ENCODE results near the gene ZNF543. TPM values are rescaled to one million over a fixed set of nuclear protein-coding genes. Genes with fewer than 3 reads are reported as not detected.
"Not testable (repeated sequence)": the region's sequence is repeated elsewhere in the genome, so short reads cannot be mapped to it uniquely, and the experiment has no call there.

The ZNF543 gene
- total RNA-seq (10 to 100 TPM in 1 of 2 experiments, 1 to 10 TPM in 1; 9.4 to 10.7 TPM), polyA plus RNA-seq (1 to 10 TPM; 1.9 to 6.2 TPM)

DNA sequence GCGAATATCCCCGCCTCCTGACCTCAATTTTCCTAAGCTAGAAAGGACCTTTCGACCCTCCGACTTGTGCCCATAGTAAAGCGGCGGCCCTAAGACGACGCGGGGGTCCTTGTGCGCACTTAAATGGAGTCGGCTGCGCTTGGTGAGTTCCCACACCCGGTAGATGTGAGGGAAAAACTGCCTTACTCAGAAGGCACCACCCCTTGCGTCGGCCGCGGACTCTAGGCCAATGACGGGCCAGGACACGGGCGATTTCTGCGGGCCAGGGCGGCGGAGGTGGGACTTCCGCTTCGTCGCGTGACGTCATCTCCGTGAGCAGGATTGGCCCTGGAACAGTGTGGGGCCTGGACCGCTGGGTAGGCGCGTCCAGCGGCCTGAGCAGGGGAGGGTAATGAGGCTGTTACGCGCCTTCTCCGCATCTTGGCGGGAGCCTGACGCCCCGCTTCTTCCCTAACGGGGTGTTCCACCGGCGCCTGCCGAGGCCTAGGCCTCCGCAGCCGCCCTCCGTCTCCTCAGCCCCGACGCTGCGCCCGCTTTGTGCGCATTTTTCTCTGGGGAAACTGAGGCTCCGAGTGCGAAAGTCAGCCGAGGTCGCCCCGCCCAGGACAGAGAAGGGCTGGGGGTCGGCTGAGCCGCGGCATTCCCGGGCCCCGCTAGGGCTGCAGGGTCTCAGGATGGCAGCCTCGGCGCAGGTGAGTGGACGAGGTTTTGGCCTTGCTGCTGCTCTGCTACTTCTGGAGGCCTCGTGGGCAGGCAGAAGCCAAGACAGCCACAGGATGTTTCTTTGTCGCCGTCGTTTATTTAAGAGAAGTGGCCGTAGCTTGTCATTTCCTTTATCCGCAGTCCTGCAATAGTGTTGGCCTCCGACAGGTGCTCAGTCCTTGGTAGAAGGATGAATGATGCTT lies at the start of gene ZNF543:
TSS of gene ZNF543 (plus strand) at position 293 of the 905 bp plus-strand sequence. CDS start at position 675, 382 bp downstream.
- H3K27ac ChIP-seq (ENCODE audit: low read depth, low read length) = peak within 1 kb of the TSS; percentile 84
- H3K4me3 Mint-ChIP-seq = peak within 1 kb of the TSS; percentile 90 to 97 (median 94)
- peaks cover 18 to 34% (median 27%) of the 10 kb centered on the region in 4 donors for H3K4me1 Mint-ChIP-seq
- ChIA-PET POLR2A (ENCODE audit: partially characterized antibody) (interaction anchor here (0.6 to 1.1 kb wide), 4 partner anchors 10 to 69 kb away, joined by 3 read pairs; partner anchors contain the start of genes ZNF304, ZNF460 and ZNF548), CTCF (ENCODE audit: partially characterized antibody) (interaction anchor here (0.7 kb wide), 1 partner anchor 863 kb away, joined by 3 read pairs; no protein-coding TSS in a partner anchor)
- peaks cover 33 to 39% of the 10 kb centered on the region in 2 donors for H3K36me3 Mint-ChIP-seq
- peaks cover 29% of the 10 kb centered on the region for H3K4me1 ChIP-seq (ENCODE audit: insufficient read depth, low read length)
- H3K36me3 ChIP-seq (ENCODE audit: insufficient read depth, low read length) = peaks cover 19% of the 10 kb centered on the region
- H3K9me3 ChIP-seq (ENCODE audit: control insufficient read depth in 1 of 2, low read length in 2 of 2) = peaks cover 0 to 6% of the 10 kb centered on the region in 2 donors
- intact Hi-C loops (cut with micrococcal nuclease) = loop anchor here (1.0 kb wide), 3 partner anchors 40 to 207 kb away; partner anchors contain the start of genes TRAPPC2B, ZNF460, ZNF547 and ZNF549
- peaks cover 14 to 19% of the 10 kb centered on the region in 2 donors for H3K27me3 Mint-ChIP-seq
- H3K27ac Mint-ChIP-seq = peak within 1 kb of the TSS; percentile 90 to 99 (median 97)
- peaks cover 8% of the 10 kb centered on the region for H3K27me3 ChIP-seq (ENCODE audit: insufficient read depth, low read length)
- H3K9me3 Mint-ChIP-seq = peaks cover 2 to 68% (median 33%) of the 10 kb centered on the region in 8 donors
- peak; percentile 86 to 91 (median 89) for DNase-seq
- peak within 1 kb of the TSS; percentile 81 to 90 for H3K4me3 ChIP-seq (ENCODE audit: low read length in 2 of 2)

DNA sequence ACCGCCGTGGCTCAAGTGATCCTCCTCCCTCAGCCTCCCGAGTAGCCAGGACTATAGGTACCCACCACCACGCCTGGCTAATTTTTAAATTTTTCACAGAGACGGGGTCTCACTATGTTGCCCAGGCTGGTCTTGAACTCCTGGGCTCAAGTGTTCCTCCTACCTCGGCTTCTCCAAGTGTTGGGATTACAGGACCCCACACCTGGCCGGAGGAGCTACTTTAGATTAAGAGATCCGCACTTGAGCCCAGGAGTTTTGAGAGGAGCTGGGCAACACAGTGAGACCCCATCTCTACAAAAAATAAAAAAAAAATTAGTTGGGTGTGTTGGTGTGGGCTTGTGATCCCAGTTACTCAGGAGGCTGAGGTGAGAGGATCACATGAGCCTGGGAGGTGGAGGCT lies 49.0 kb upstream of the ZNF543 start:
- Histone ChIP-seq H3K4me1 (ENCODE audit: insufficient read depth, low read length) (no peaks in the 10 kb centered on the region), H3K27me3 (ENCODE audit: insufficient read depth, low read length) (no peaks in the 10 kb centered on the region), H3K4me3 (ENCODE audit: low read length in 2 of 2) (no peak overlapping the region), H3K36me3 (ENCODE audit: insufficient read depth, low read length) (no peaks in the 10 kb centered on the region), H3K27ac (ENCODE audit: low read depth, low read length) (no peak overlapping the region), H3K9me3 (ENCODE audit: control insufficient read depth in 1 of 2, low read length in 2 of 2) (no peaks in the 10 kb centered on the region)
- peaks cover 40 to 48% of the 10 kb centered on the region in 2 donors for H3K36me3 Mint-ChIP-seq
- ChIA-PET POLR2A (ENCODE audit: partially characterized antibody) (no interaction called here), CTCF (ENCODE audit: partially characterized antibody) (no interaction called here)
- H3K27me3 Mint-ChIP-seq = no peaks in the 10 kb centered on the region
- H3K4me3 Mint-ChIP-seq = no peak overlapping the region
- no peak for DNase-seq
- H3K27ac Mint-ChIP-seq = no peak overlapping the region
- intact Hi-C loops (cut with micrococcal nuclease) = no loop called here
- peaks cover under 1 to 29% (median 11%) of the 10 kb centered on the region in 8 donors for H3K9me3 Mint-ChIP-seq
- H3K4me1 Mint-ChIP-seq = peaks cover 0 to 4% (median 1%) of the 10 kb centered on the region in 4 donors

DNA sequence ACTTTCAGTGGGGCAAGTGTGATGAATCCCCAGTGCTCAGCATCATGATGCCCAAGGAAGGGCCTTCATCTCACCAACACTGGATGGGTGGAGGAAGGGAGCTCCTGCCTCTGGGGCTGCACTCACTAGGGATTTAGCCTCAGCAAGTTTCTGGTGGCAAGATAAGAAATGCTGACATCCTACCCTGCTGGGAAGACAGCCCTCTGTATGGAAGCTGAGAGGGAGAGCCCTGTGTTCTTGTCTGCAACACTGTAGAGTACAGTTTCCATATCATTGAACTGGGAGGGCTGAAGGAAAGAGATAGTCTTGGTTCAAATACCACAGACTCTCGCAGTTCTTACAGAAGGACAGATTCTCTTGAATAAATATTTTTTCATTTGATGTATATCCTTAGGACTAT lies 47.3 kb upstream of the ZNF543 start:
- no peak for DNase-seq
- peaks cover 0 to 17% (median 3%) of the 10 kb centered on the region in 8 donors for H3K9me3 Mint-ChIP-seq
- H3K27me3 ChIP-seq (ENCODE audit: insufficient read depth, low read length) = no peaks in the 10 kb centered on the region
- intact Hi-C loops (cut with micrococcal nuclease) = no loop called here
- no peak overlapping the region for H3K27ac Mint-ChIP-seq
- no peak overlapping the region for H3K4me3 ChIP-seq (ENCODE audit: low read length in 2 of 2)
- CTCF ChIA-PET (ENCODE audit: partially characterized antibody) = no interaction called here
- H3K4me1 ChIP-seq (ENCODE audit: insufficient read depth, low read length) = no peaks in the 10 kb centered on the region
- no peak overlapping the region for H3K4me3 Mint-ChIP-seq
- POLR2A ChIA-PET (ENCODE audit: partially characterized antibody) = interaction anchor here (1.3 to 1.8 kb wide), 2 partner anchors 9 to 32 kb away, joined by 4 to 5 read pairs; partner anchors contain the start of gene ZNF805
- no peaks in the 10 kb centered on the region for H3K36me3 ChIP-seq (ENCODE audit: insufficient read depth, low read length)
- no peaks in the 10 kb centered on the region for H3K27me3 Mint-ChIP-seq
- peaks cover 0 to 1% (median 0%) of the 10 kb centered on the region in 4 donors for H3K4me1 Mint-ChIP-seq
- no peak overlapping the region for H3K27ac ChIP-seq (ENCODE audit: low read depth, low read length)
- H3K9me3 ChIP-seq (ENCODE audit: control insufficient read depth in 1 of 2, low read length in 2 of 2) = no peaks in the 10 kb centered on the region
- peaks cover 35 to 40% of the 10 kb centered on the region in 2 donors for H3K36me3 Mint-ChIP-seq

GRCh38 chr19:57276430-57276829 lies 43.8 kb upstream of the ZNF543 start:
- ChIA-PET POLR2A (ENCODE audit: partially characterized antibody) (interaction anchor here (0.9 kb wide), 1 partner anchor 14 kb away, joined by 3 read pairs; no protein-coding TSS in a partner anchor), CTCF (ENCODE audit: partially characterized antibody) (no interaction called here)
- peaks cover 21 to 30% of the 10 kb centered on the region in 2 donors for H3K36me3 Mint-ChIP-seq
- H3K36me3 ChIP-seq (ENCODE audit: insufficient read depth, low read length) = no peaks in the 10 kb centered on the region
- H3K27me3 ChIP-seq (ENCODE audit: insufficient read depth, low read length) = no peaks in the 10 kb centered on the region
- DNase-seq = no peak
- no peak overlapping the region for H3K27ac ChIP-seq (ENCODE audit: low read depth, low read length)
- no peak overlapping the region for H3K27ac Mint-ChIP-seq
- peaks cover 0 to 9% (median 7%) of the 10 kb centered on the region in 4 donors for H3K4me1 Mint-ChIP-seq
- intact Hi-C loops (cut with micrococcal nuclease) = no loop called here
- no peaks in the 10 kb centered on the region for H3K9me3 ChIP-seq (ENCODE audit: control insufficient read depth in 1 of 2, low read length in 2 of 2)
- H3K4me3 Mint-ChIP-seq = no peak overlapping the region
- no peaks in the 10 kb centered on the region for H3K27me3 Mint-ChIP-seq
- H3K9me3 Mint-ChIP-seq = peaks cover 0 to 4% (median 1%) of the 10 kb centered on the region in 8 donors
- H3K4me1 ChIP-seq (ENCODE audit: insufficient read depth, low read length) = peaks cover 13% of the 10 kb centered on the region
- no peak overlapping the region for H3K4me3 ChIP-seq (ENCODE audit: low read length in 2 of 2)

DNA sequence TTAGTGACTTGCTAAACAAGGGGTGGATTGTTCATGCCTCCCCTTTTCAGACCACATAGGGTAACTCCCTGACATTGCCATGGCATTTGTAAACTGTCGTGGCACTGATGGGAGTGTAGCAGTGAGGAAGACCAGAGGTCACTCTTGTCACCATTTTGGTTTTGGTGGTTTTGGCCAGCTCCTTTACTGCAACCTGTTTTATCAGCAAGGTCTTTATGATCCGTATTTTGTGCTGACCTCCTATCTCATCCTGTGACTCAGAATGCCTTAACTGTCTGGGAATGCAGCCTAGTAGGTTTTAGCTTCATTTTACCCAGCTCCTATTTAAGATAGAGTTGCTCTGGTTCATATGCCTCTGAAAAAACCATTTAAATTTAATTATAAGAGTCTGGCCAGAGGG lies 41.8 kb upstream of the ZNF543 start:
- H3K27me3 ChIP-seq (ENCODE audit: insufficient read depth, low read length); H3K9me3 ChIP-seq (ENCODE audit: control insufficient read depth in 1 of 2, low read length in 2 of 2); H3K27me3 Mint-ChIP-seq; H3K9me3 Mint-ChIP-seq; POLR2A ChIA-PET (ENCODE audit: partially characterized antibody); CTCF ChIA-PET (ENCODE audit: partially characterized antibody); intact Hi-C loops (cut with micrococcal nuclease); DNase-seq; H3K36me3 ChIP-seq (ENCODE audit: insufficient read depth, low read length); H3K4me3 Mint-ChIP-seq; H3K27ac ChIP-seq (ENCODE audit: low read depth, low read length); H3K4me3 ChIP-seq (ENCODE audit: low read length in 2 of 2): not testable (repeated sequence)
- H3K36me3 Mint-ChIP-seq = peaks cover 13 to 36% of the 10 kb centered on the region in 2 donors
- peaks cover 34% of the 10 kb centered on the region for H3K4me1 ChIP-seq (ENCODE audit: insufficient read depth, low read length)
- H3K4me1 Mint-ChIP-seq = peaks cover 0 to 25% (median 21%) of the 10 kb centered on the region in 4 donors
- H3K27ac Mint-ChIP-seq = peak overlapping the region in 1 of 7 donors; percentile 24

DNA sequence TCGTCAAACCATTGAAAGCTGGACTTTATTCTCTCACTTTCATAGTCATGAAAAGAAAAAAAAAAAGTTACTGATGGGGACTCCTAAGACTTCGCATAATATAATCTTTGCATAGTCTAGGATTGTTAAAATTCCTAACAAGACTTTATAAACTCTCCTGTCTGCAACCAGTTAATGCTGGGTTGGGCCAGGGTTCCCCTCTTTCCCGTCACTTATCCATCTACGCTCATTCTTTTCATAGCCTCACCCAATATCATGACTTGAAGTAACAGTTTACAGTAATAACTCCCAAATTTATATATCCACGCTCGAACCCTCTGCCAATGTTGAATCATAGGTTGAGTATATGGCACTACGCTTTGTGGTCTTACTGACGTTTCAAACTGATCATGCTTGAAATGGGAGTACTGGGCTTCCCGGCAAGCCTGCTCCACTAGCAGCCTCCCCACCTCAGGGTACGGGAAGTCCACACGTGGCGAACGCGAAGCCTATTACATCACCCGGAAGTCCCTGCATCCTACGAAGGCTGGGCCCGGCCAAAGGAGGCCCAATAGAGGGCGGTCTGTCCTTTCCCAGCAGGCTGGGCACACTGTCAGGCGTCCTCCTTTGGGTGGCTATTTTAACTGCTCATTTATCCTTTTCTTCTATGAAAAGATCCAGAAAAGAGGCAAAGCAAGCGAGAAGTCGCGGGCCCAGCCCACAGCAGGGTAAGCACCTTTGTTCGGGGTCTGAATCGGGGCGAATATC lies 40.7 kb upstream of the ZNF543 start:
- Histone ChIP-seq H3K27me3 (ENCODE audit: insufficient read depth, low read length) (no peaks in the 10 kb centered on the region), H3K36me3 (ENCODE audit: insufficient read depth, low read length) (peaks cover 4% of the 10 kb centered on the region), H3K9me3 (ENCODE audit: control insufficient read depth in 1 of 2, low read length in 2 of 2) (no peaks in the 10 kb centered on the region), H3K27ac (ENCODE audit: low read depth, low read length) (peak overlapping the region; percentile 100), H3K4me1 (ENCODE audit: insufficient read depth, low read length) (peaks cover 38% of the 10 kb centered on the region), H3K4me3 (ENCODE audit: low read length in 2 of 2) (peak overlapping the region; percentile 68 to 74)
- H3K4me3 Mint-ChIP-seq = peak overlapping the region in 1 of 8 donors; percentile 20
- intact Hi-C loops (cut with micrococcal nuclease) = loop anchor here (1.0 to 5.0 kb wide), 6 partner anchors 39 to 156 kb away; partner anchors contain the start of genes TRAPPC2B, ZNF17, ZNF264 and ZNF543
- ChIA-PET CTCF (ENCODE audit: partially characterized antibody) (no interaction called here), POLR2A (ENCODE audit: partially characterized antibody) (interaction anchor here (0.6 to 1.6 kb wide), 2 partner anchors 39 to 41 kb away, joined by 3 to 20 read pairs; partner anchors contain the start of genes ZNF543 and ZNF805)
- peaks cover 12 to 39% of the 10 kb centered on the region in 2 donors for H3K36me3 Mint-ChIP-seq
- no peaks in the 10 kb centered on the region for H3K9me3 Mint-ChIP-seq
- H3K4me1 Mint-ChIP-seq = peaks cover 0 to 33% (median 23%) of the 10 kb centered on the region in 4 donors
- no peaks in the 10 kb centered on the region for H3K27me3 Mint-ChIP-seq
- H3K27ac Mint-ChIP-seq = peak overlapping the region in 1 of 7 donors; percentile 74
- peak in 4 of 5 donors; percentile 77 to 85 (median 84) for DNase-seq
